ENCODE results near the gene ABCA7. TPM values are rescaled to one million over a fixed set of nuclear protein-coding genes. Genes with fewer than 3 reads are reported as not detected.

Gene ABCA7
- total and polyA plus RNA-seq, 2 of the 13 experiments (the other 11 are each of a cell fraction or from before 2014, with no cell fraction given) = 4.4 to 32.4 TPM

DNA sequence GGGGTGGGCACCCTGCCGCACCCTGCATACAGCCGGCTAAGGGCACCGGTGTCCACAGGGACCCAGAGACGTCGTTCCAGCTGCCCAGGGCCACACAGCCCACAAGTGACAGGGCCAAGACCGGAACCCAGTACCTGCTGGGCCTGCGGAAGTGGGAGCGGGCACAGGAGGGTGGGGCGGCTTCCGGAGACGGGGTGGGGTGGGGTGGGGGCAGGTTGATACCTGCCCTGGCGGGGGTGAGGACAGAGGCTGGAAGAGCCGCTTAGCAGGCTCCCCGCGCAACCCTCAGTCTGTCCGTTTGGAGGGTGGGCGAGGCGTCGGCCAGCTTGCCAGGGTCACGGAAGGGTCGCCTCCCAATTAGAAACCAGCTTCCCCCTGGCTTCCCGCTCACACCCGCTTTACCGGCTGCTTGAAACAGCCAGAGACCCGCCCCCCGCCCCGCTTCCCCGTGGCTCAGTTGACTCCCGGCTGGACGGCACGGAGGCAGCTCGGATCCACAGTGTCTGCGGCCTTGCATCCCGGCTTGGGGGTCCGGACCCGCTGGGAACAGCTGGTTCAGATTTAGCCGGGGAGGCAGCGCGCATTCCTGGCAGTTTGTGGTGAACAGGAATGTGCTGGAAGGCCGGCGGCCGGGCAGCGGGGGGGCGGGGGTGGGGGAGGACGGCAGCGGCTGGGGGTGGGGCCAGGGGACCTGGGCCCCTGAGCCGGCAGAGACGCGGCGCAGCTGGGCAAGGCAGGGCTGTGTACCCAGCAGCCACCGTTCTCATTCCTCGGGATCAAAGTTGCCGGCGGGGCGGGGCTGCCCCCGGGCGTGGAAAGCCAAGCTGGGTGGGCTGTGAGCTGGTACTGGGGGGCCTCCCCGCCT is 11.6 kb upstream of the ABCA7 start (continued):
- TF ChIP-seq SP4 (CRISPR knock-in tag; IDR thresholded peaks at IDR 0.05) (peak; percentile 34; the same call in 1 of the 2 replicates), KLF15 (CRISPR knock-in tag; IDR thresholded peaks at IDR 0.05; ENCODE audit: borderline replicate concordance) (0 out of 2 replicates have a peak, but pooled peaks have one; percentile 66), TEAD3 (CRISPR knock-in tag; optimal IDR thresholded peaks at IDR 0.05; ENCODE audit: borderline replicate concordance) (peak; percentile 92), HNRNPK (IDR thresholded peaks at IDR 0.05; ENCODE audit: low read depth, low read length, poor library complexity, severe bottlenecking) (peak; percentile 86), NCOR1 (IDR thresholded peaks at IDR 0.05; ENCODE audit: borderline replicate concordance, low read length) (no peak), YEATS4 (CRISPR knock-in tag; IDR thresholded peaks at IDR 0.05; ENCODE audit: borderline replicate concordance) (peak; percentile 23; the same call in 1 of the 2 replicates), CBFB (CRISPR knock-in tag; IDR thresholded peaks at IDR 0.05) (peak; percentile 94), ZBTB20 (CRISPR knock-in tag; IDR thresholded peaks at IDR 0.05; ENCODE audit: borderline replicate concordance, low read depth) (0 out of 2 replicates have a peak, but pooled peaks have one; percentile 24), ZNF331 (CRISPR knock-in tag; IDR thresholded peaks at IDR 0.05) (peak; percentile 46; the same call in 1 of the 2 replicates), ZNF24 (IDR thresholded peaks at IDR 0.05) (no peak), JUND (CRISPR knock-in tag; IDR thresholded peaks at IDR 0.05) (no peak), NR2F2 (IDR thresholded peaks at IDR 0.05; ENCODE audit: borderline replicate concordance, low read depth) (no peak; the same call in 1 of the 2 replicates), POLR2AphosphoS5 (IDR thresholded peaks at IDR 0.05; ENCODE audit: low read depth, low read length) (no peak), EP300 (IDR thresholded peaks at IDR 0.05; ENCODE audit: low read depth in 2 of 2, low read length in 2 of 2) (0 out of 4 replicates have a peak, but pooled peaks of 1 of the 2 experiments have one; percentile 25), EP300 (CRISPR knock-in tag; IDR thresholded peaks at IDR 0.05; ENCODE audit: borderline replicate concordance) (no peak), POGZ (CRISPR knock-in tag; IDR thresholded peaks at IDR 0.05) (peak; percentile 45; the same call in 1 of the 2 replicates), ASH2L (IDR thresholded peaks at IDR 0.05; ENCODE audit: insufficient read length, low read depth, low read length) (peak; percentile 55), MAZ (IDR thresholded peaks at IDR 0.05; ENCODE audit: borderline replicate concordance, low read depth, low read length) (0 out of 2 replicates have a peak, but pooled peaks have one; percentile 14), MAZ (CRISPR knock-in tag; IDR thresholded peaks at IDR 0.05; ENCODE audit: low read depth) (peak; percentile 62; the same call in 1 of the 2 replicates)
- TF ChIP-seq, protein P1, sequence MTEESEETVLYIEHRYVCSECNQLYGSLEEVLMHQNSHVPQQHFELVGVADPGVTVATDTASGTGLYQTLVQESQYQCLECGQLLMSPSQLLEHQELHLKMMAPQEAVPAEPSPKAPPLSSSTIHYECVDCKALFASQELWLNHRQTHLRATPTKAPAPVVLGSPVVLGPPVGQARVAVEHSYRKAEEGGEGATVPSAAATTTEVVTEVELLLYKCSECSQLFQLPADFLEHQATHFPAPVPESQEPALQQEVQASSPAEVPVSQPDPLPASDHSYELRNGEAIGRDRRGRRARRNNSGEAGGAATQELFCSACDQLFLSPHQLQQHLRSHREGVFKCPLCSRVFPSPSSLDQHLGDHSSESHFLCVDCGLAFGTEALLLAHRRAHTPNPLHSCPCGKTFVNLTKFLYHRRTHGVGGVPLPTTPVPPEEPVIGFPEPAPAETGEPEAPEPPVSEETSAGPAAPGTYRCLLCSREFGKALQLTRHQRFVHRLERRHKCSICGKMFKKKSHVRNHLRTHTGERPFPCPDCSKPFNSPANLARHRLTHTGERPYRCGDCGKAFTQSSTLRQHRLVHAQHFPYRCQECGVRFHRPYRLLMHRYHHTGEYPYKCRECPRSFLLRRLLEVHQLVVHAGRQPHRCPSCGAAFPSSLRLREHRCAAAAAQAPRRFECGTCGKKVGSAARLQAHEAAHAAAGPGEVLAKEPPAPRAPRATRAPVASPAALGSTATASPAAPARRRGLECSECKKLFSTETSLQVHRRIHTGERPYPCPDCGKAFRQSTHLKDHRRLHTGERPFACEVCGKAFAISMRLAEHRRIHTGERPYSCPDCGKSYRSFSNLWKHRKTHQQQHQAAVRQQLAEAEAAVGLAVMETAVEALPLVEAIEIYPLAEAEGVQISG (CRISPR knock-in tag; IDR thresholded peaks at IDR 0.05) = peak; percentile 16; the same call in 1 of the 2 replicates
- TF ChIP-seq, protein P2, sequence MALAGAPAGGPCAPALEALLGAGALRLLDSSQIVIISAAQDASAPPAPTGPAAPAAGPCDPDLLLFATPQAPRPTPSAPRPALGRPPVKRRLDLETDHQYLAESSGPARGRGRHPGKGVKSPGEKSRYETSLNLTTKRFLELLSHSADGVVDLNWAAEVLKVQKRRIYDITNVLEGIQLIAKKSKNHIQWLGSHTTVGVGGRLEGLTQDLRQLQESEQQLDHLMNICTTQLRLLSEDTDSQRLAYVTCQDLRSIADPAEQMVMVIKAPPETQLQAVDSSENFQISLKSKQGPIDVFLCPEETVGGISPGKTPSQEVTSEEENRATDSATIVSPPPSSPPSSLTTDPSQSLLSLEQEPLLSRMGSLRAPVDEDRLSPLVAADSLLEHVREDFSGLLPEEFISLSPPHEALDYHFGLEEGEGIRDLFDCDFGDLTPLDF (CRISPR knock-in tag; IDR thresholded peaks at IDR 0.05) = no peak
- TF ChIP-seq, protein P3, sequence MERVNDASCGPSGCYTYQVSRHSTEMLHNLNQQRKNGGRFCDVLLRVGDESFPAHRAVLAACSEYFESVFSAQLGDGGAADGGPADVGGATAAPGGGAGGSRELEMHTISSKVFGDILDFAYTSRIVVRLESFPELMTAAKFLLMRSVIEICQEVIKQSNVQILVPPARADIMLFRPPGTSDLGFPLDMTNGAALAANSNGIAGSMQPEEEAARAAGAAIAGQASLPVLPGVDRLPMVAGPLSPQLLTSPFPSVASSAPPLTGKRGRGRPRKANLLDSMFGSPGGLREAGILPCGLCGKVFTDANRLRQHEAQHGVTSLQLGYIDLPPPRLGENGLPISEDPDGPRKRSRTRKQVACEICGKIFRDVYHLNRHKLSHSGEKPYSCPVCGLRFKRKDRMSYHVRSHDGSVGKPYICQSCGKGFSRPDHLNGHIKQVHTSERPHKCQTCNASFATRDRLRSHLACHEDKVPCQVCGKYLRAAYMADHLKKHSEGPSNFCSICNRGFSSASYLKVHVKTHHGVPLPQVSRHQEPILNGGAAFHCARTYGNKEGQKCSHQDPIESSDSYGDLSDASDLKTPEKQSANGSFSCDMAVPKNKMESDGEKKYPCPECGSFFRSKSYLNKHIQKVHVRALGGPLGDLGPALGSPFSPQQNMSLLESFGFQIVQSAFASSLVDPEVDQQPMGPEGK (CRISPR knock-in tag; IDR thresholded peaks at IDR 0.05) = peak; percentile 95

Measured in HepG2 (cell line).